KMS-11 (cell line): ENCODE measurements around the gene MDH1.

ENCODE experiments used
- H2AFZ ChIP-seq: fragments of 200-600 bp; sonication (generic); 2 replicates; pipeline ENCODE4 v1.6.1; 2016; ENCODE audit warnings: antibody characterized with exemption, mixed run types, low read depth
- H3K27ac ChIP-seq: fragments of 200-600 bp; sonication (generic); 2 replicates; pipeline ENCODE4 v1.6.1; 2016; ENCODE audit warnings: mild to moderate bottlenecking, mixed run types
- H3K27me3 ChIP-seq: fragments of 200-600 bp; sonication (generic); 2 replicates; pipeline ENCODE4 v1.6.1; 2017; ENCODE audit warnings: mild to moderate bottlenecking, low read depth, mixed run types, moderate library complexity; ENCODE audit not compliant: insufficient read depth
- H3K36me3 ChIP-seq: fragments of 200-600 bp; sonication (generic); 2 replicates; pipeline ENCODE4 v1.6.1; 2017; ENCODE audit warnings: mild to moderate bottlenecking, mixed run types; ENCODE audit not compliant: insufficient read depth
- H3K4me1 ChIP-seq: fragments of 200-600 bp; sonication (generic); 2 replicates; pipeline ENCODE4 v1.6.1; 2016; ENCODE audit warnings: mild to moderate bottlenecking, low read depth, mixed run types; ENCODE audit not compliant: poor library complexity, severe bottlenecking
- H3K4me2 ChIP-seq: fragments of 200-600 bp; sonication (generic); 2 replicates; pipeline ENCODE4 v1.7.0; 2016; ENCODE audit warnings: mild to moderate bottlenecking, mixed run types
- H3K4me3 ChIP-seq: fragments of 200-600 bp; sonication (generic); IDR thresholded peaks from 2 replicates; pipeline ENCODE4 v1.6.1; 2017; ENCODE audit warnings: low read depth, low read length, mixed read lengths; ENCODE audit not compliant: insufficient read depth
- H3K79me2 ChIP-seq: fragments of 200-600 bp; sonication (generic); 2 replicates; pipeline ENCODE4 v1.6.1; 2016; ENCODE audit warnings: low read depth, mixed run types; ENCODE audit not compliant: insufficient read depth
- H3K9ac ChIP-seq: fragments of 200-600 bp; sonication (generic); 2 replicates; pipeline ENCODE4 v1.6.1; 2016; ENCODE audit warnings: mild to moderate bottlenecking, mixed run types
- H4K20me1 ChIP-seq: fragments of 200-600 bp; sonication (generic); 2 replicates; pipeline ENCODE4 v1.6.1; 2016; ENCODE audit warnings: mild to moderate bottlenecking, mixed run types; ENCODE audit not compliant: insufficient read depth
- TF ChIP-seq, protein P1 (sequence below): fragments of 200-600 bp; sonication (generic); conservative IDR thresholded peaks from 2 replicates; pipeline ENCODE4 v1.6.1; 2017; ENCODE audit warnings: low read depth, mild to moderate bottlenecking, antibody characterized with exemption, low read length, moderate library complexity, mixed read lengths

Gene MDH1

DNA sequence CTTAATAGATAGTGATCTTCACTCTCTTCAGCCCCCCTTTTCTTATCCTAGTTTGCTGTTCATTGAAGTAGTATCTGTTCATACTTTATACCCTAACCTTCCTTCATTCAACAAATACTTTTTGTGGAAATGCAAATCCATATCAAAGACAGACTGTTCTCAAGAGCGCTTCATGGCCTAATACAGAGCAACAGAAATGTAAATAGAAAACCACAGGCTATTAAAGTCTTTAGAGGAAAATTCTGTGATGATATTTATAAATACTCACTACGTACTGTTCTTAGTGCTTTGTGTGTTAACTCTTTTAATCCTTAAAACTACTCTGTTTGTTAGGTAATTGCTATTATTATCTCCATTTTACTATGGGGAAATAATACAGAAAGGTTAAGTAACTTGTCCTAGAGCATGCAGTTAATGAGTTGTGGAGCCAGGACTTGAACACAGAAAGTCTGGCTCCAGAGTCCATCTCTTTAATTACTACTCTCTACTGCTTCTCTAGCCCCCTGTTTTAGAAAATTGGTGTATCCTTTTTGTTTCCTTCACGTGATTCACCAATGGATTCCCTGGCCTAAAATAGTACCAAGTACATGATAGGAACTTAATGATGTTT is 2.9 kb downstream of the MDH1 start:
- Histone ChIP-seq H3K36me3 (no peaks in the 10 kb centered on the region), H2AFZ (no peak overlapping the region), H3K79me2 (peaks cover 62% of the 10 kb centered on the region), H3K4me2 (peak overlapping the region; percentile 95; the same call in 1 of the 2 replicates), H3K9ac (no peak overlapping the region), H3K27ac (peak overlapping the region; percentile 56; the same call in 1 of the 2 replicates), H4K20me1 (no peaks in the 10 kb centered on the region), H3K4me3 (no peak overlapping the region), H3K27me3 (no peaks in the 10 kb centered on the region), H3K4me1 (peaks cover 42% of the 10 kb centered on the region)
- TF ChIP-seq, protein P1, sequence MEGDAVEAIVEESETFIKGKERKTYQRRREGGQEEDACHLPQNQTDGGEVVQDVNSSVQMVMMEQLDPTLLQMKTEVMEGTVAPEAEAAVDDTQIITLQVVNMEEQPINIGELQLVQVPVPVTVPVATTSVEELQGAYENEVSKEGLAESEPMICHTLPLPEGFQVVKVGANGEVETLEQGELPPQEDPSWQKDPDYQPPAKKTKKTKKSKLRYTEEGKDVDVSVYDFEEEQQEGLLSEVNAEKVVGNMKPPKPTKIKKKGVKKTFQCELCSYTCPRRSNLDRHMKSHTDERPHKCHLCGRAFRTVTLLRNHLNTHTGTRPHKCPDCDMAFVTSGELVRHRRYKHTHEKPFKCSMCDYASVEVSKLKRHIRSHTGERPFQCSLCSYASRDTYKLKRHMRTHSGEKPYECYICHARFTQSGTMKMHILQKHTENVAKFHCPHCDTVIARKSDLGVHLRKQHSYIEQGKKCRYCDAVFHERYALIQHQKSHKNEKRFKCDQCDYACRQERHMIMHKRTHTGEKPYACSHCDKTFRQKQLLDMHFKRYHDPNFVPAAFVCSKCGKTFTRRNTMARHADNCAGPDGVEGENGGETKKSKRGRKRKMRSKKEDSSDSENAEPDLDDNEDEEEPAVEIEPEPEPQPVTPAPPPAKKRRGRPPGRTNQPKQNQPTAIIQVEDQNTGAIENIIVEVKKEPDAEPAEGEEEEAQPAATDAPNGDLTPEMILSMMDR = no peak

DNA sequence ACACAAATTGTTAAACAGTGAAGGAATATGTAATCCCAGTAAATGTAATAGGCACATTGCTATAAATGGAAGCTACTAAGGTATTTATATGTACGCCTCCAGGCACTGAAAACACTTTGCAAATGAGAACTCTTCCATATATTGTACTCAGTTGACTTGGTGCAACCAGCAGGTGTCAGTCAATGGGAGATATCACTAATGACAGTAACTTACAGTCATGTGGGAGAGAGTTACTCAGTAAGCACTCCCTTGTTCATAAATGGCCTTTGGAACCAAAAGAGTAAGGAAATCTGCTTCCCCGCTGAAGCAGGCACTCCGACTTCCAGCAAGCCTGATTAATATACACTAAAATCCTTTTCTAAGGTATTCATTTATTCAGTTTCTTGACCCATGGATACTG is 5.9 kb downstream of the MDH1 start:
- Histone ChIP-seq H2AFZ (no peak overlapping the region), H3K79me2 (peaks cover 46% of the 10 kb centered on the region), H3K4me1 (peaks cover 30% of the 10 kb centered on the region), H3K27me3 (no peaks in the 10 kb centered on the region), H4K20me1 (no peaks in the 10 kb centered on the region), H3K36me3 (no peaks in the 10 kb centered on the region), H3K27ac (no peak overlapping the region), H3K4me2 (no peak overlapping the region), H3K4me3 (no peak overlapping the region), H3K9ac (no peak overlapping the region)
- TF ChIP-seq, protein P1 = no peak

DNA sequence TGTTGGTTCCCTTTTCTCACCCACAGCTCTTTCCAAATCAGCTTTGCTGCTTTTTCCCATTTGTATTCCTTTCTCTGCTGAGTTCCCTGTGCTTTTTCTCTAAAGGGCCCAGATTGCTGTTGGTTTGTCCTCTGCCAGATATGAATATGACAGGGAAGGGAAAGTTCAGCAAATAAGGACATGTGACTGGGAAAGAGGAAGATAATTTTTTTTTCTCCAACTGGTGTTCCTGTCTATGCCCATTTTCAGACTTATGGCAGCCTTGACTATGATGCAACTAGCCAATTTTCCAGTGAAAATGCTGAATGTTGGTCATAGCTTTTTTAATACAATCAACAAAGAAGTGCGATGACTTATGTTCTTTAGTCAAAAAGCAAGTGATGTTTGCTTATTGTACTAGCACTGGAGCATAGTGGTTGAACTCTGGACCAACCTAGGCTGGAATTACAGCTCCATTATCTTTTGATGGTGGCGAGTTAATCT is 7.7 kb downstream of the MDH1 start:
- Histone ChIP-seq H3K27ac (no peak overlapping the region), H3K9ac (no peak overlapping the region), H3K36me3 (no peaks in the 10 kb centered on the region), H2AFZ (no peak overlapping the region), H4K20me1 (no peaks in the 10 kb centered on the region), H3K79me2 (peaks cover 29% of the 10 kb centered on the region; the same call in 1 of the 2 replicates), H3K27me3 (no peaks in the 10 kb centered on the region), H3K4me1 (peaks cover 12% of the 10 kb centered on the region), H3K4me3 (no peak overlapping the region), H3K4me2 (no peak overlapping the region)
- TF ChIP-seq, protein P1 = no peak

DNA sequence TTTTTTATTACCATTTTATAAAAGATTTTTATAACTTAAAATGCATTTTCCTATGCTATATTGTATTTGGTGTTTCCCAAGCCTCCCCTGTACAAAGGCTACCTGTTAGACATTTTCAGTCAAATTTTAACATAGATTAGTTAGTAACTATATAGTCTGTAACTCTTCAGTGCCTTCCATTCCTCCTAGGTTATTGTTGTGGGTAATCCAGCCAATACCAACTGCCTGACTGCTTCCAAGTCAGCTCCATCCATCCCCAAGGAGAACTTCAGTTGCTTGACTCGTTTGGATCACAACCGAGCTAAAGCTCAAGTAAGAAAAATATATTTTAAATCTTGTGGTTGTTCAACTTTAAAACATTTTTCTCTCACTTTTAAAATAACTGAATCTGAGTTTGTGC is 10.2 kb downstream of the MDH1 start:
- H3K9ac ChIP-seq = no peak overlapping the region
- peaks cover 3% of the 10 kb centered on the region; the same call in 1 of the 2 replicates for H3K36me3 ChIP-seq
- no peaks in the 10 kb centered on the region for H3K4me1 ChIP-seq
- H3K79me2 ChIP-seq = peaks cover 5% of the 10 kb centered on the region; the same call in 1 of the 2 replicates
- no peak overlapping the region for H3K27ac ChIP-seq
- H3K4me3 ChIP-seq = no peak overlapping the region
- TF ChIP-seq, protein P1 = no peak
- no peaks in the 10 kb centered on the region for H4K20me1 ChIP-seq
- H3K4me2 ChIP-seq = no peak overlapping the region
- H2AFZ ChIP-seq = no peak overlapping the region
- no peaks in the 10 kb centered on the region for H3K27me3 ChIP-seq
